NCI-H1092 treated with DMSO at 0.1 percent for 48 hours (cell line): ENCODE data around the gene CYFIP2.

Source experiments
- DNase-seq: peaks from one replicate; lab custom pipeline; 2025; lab: John Stamatoyannopoulos, UW

The CYFIP2 gene

DNA sequence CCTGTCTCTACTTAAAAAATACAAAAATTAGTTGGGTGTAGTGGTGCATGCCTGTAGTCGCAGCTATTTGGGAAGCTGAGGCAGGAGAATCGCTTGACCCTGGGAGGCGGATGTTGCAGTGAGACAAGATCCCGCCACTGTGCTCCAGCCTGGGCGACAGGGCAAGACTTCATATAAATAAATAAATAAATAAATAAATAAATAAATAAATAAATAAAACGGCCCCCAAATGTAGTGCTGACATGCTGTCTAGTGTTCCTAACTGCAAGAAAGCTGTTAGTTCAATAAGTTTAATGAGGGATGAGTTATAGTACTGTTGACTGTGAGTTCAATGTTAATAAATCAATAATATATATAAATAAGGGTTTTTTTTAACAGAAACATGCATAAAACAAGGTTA is 7.5 kb upstream of the CYFIP2 start:
- DNase-seq, result no peak

- DNase-seq, result no peak
These were observed 6.2 kb upstream of the CYFIP2 start for GRCh38 chr5:157259699-157260098.

DNA sequence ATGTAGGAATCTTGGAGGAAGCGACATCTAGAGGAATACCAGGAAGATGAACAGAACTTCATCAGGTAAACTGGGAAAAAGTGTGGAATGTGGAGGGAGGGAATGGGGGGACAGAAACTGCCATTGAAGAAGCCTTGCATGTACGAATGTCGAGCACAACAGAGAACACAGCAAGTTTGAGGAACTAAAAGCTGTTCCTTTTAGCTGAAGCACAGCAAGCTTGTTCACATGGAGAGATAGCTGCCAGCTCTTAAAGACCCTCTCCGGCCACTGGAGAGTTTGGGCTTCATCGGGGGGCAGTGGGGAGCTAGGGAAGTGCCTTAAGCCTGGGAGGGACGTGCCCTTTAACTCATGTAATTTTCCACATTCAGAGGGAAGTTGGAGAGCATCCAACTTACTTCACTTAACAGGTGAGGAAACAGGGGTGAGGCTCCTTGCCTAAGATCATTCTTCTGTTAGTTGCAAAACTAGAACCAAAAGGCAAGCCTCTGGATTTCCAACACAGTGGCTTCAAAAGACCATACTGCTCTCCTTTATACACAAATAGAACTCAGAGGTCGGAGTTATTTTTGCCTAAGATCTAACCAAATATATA is 2.3 kb upstream of the CYFIP2 start:
- no peak for DNase-seq

DNA sequence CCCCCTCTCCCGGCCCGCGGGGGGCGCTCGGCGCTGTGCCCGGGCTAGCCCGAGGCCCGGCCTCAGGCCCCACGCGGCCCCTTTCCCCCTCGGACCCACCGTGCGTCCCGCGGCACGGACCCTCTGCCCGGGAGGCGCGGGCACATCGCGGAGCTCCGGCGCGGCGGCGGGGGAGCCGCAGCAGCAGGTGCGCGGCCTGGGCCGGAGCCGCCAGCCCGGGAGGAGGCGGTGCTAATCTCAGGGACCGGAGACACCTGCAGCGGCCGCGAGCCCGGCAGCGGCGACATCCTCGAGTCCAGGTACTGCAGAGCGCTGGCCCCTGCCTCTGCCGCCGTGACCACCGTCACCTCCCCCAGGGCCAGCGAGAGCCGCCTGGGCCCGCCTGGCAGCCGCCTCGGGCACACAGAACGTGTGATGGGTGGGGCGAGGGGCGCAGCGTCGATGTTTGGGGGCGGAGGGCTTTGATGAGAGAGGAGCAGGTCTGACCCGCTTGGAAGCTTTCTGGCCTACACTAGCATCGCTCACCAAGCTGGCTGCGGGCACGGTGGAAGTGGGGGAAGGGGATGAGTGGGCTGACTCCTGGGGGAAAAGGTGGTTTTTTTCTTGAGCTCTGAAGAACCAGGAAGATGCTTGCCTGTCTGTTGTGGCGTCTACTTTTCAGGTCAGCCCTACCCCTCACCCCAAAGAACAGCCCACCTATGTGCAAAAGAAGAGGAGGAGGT is 524 bp downstream of the CYFIP2 start:
- peak; percentile 32 for DNase-seq

- DNase-seq, result no peak
These were observed 1.1 kb downstream of the CYFIP2 start for GRCh38 chr5:157267025-157267424.

DNA sequence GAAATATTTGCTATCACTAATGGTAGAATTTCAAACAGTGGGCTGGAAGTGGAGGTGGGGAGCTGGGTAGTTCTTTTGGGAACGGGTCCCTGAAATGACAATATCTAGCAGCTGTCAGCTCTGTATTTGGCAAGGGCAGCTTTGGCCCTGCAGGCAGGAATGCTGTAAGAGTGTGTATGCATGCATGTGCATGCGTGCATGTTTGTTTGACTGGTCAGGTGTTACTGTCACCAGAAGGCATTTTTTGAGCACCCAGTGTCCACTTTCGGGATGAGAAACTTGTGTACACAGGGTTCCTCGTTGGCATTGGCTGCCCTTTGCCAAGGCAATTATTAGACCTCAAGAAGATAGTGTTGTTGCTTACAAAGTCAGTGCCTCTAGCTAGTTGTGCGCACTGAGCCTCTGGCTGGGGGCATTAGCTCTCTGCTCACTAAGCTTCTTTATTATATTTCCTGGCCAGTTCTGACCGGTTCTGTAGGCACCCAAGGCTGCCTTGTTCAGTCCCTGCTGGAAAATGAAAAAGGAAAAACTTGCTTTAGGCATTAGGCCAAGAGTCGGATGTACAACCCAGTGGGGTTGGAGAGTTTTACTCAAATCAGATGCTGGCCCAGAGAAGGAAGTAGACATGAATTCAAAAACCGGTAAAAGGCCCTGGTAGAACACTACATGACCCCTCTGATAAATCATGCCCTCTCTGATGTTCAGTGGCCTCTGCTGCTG is 2.0 kb downstream of the CYFIP2 start:
- no peak for DNase-seq

DNA sequence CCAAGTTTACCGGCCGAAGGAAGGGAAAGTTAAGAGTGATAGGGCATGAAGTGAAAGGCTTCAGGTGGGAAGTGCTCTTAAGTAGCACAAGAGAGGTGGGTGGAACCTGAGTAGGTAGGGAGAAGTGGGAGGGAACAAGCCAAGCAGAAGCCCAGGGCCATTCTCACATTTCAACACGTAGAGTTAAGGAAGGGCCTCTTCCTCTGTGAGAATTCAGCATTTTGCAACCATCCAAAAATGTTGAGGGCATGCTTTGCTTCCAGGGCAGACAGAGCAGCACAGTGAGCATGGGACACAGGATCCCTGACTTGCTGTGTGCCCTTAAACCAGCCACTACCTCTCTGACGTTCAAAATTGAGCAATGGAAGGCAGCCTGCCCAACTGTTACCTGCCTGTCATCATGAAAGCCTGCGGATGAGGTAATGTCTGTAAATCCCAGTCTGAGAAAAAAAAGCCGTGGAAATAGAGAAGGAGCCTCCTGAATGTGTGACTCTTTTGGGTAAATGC is 3.3 kb downstream of the CYFIP2 start:
- DNase-seq, result no peak

DNA sequence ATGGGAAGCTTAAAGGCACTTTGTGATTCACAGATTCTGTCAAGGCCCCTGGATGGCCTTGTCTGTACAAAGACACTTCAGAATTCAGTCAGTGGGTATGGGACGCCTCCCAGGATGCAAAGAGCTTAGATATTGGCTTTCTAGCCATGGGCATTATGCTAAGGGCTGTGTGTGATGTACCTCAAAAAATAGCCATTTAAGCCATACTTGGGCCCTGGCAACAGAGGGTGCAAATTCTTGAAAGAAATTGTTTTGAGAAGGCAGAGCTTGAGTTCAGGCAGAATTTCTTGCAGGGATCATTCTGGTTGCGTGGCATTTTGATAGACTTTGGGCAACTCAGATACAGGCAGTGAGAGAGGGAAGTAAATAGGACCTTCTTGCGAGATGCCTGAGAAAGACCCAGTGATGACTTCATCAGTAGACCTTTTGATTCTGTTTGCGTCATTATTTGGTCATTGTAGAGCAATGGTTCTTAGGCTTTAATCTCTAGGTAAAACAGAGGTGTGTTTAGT is 3.9 kb downstream of the CYFIP2 start:
- DNase-seq, result no peak

DNA sequence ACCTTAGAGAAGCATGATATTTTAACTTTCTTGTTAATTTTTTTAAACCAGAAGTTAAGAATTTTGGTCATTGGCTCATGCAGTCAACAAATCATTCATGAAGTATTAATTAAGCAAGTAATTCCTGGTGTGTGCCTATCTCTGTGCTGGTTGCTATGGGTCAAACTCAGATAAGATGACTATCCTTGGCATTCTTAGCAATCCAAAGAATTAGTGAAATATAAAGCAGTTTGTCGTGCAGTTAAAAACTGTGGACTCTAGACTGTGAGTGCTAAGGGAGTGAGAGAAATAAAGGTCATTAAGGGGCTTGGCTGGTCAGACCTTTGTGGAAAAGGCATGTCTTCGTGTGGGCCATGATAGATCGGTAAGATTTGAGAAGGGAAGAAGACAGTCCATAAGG is 4.8 kb downstream of the CYFIP2 start:
- no peak for DNase-seq

- DNase-seq, result no peak
These were observed 5.9 kb downstream of the CYFIP2 start for GRCh38 chr5:157271740-157272271.

- no peak for DNase-seq
These were observed 7.2 kb downstream of the CYFIP2 start for GRCh38 chr5:157273131-157273556.

DNA sequence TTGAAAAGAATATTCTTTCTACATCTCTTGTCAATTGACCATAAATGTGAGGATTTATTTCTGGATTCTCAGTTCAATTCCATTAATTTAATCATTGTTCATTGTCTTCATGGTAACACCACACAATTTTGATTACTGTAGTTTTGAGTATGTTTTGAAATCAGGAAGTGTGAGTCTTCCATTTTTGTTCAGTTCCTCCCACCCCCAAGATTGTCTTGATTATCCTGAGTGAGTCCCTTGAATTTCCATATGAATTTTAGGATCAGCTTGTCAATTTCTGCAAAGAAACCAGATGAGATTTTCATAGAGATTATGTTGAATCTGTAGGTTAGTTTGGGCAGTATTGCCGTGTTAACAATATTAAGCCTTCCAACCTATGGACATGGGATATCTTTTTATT is 9.5 kb downstream of the CYFIP2 start:
- no peak for DNase-seq

- DNase-seq, result no peak
These were observed 12.6 kb downstream of the CYFIP2 start for GRCh38 chr5:157278319-157279037.

DNA sequence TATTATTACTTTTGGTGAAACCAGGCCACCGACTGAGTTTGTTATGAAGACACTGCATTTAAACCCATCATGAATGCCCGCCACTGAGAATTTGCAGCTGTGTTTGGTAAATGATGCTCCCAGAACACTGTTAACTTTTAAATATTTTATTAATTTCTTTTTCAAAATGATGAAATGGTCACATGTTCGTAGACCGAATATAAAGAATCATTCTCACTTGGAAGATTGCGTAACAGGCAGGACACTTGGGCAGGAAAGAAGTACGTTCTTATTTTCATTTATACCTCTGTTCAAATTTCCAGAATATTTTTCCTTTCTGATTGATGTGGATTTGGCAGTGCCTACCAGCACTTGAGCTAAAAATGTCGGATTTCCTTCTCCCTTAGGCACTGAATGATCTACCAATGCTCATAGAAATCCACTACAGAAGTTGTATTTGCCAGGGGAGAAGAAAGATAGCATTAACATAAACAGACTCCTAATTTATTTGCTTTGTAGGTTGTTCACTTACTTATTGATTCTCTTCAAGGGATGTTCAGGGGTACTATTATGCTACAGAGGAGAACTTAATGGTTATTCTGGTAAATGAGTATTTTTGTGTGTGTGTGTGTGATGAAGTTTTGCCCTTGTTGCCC is 13.8 kb downstream of the CYFIP2 start:
- DNase-seq, result no peak

- no peak for DNase-seq
These were observed 15.0 kb downstream of the CYFIP2 start for GRCh38 chr5:157280927-157281326.

DNA sequence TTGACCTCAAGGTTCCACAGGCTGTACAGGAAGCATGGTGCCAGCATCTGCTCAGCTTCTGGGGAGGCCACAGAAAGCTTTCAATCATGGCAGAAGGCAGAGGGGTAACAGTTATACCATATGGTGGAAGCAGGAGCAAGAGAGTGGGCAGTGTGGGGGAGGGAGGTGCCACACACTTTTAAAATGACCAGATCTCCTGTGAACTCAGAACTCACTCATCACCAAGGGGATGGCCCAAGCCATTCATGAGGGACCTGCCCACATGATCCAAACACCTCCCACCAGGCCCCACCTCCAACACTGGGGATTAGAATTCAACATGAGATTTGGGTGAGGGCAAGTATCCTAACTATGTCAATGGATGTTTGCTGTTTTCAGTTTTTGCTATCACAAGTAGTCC is 16.2 kb downstream of the CYFIP2 start:
- DNase-seq, result no peak

DNA sequence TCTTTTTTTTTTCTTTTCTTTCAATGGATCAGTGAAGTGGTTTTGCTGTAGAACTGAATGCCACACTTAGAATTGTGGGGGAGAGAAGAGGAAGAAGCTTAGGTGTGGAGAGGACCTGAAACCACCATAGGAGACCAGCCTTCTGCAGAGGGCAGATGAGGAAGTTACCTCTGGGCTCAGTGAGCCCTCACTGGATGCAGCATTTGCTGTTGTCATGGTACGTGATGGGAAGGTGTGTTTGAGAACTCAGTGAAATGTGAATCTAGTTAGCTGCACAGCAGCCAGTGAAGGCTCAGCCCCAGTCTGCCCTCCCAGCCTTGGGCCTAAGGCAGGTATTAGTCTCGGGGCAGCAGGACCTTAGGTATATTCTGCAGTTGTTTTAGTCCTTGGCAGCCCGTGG is 17.5 kb downstream of the CYFIP2 start:
- DNase-seq, result no peak

DNA sequence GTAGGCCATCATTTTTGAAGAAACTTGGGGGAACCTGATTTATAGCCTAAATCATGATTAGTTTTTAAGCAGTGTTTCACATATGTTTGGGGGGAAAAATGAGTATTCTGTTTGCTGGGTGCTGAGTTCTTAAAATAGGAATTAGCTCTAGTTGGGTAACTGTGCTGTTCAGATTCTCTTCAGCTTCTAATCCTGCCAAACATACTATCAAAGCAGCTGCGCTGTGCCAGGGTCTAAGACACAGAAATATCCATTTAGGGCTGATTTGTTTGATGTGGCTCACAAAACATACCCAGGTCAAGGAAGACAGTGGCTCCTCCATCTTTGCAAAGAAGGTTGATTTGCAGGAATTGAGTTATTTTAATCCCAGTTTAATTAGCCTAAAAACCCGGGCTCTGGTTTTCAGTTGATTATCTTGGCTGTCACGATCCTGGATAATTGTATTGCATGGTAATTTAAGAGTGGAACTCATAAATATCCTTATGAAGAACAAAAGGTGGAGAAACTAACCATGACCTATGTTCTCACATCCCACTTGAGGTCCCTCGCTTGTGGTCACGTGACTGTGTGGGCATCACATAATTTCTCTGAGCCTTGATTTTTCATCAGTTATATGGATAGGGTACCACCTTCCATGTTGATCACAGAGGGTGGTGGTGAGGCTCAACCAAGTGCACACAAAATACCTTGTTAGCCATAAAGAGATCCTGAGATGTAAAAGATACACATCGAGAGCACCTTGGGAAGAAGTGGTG is 18.7 kb downstream of the CYFIP2 start:
- no peak for DNase-seq

DNA sequence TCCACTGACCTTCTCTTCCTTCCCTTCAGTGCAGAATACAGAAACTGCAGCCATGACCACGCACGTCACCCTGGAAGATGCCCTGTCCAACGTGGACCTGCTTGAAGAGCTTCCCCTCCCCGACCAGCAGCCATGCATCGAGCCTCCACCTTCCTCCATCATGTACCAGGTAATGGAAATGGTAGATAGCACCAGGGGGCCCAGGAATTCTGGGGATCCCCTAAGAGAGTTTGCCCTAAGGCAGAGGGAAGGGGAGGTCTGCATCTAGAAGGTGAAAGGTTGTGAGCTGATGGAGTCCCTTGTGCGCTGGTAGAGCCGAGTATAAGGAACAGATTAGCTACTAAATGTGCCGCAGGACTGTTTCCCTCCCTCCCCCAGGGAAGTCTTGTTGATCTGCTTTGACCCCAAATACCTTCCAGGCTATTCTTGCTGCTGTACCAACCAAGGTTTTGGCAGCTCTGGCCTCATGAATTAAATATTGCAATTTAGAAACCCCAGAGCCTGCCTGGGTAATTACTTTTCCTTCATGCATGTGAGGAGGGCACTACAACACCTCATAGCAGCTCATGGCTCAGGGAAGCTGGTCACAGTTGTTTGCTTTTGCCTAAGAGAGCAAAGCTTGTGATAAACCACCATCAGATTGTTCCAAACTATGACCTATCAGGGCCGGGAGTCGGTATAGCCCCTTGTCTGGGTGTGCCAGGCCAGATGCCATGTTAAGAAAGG is 19.6 kb downstream of the CYFIP2 start:
- DNase-seq, result no peak

DNA sequence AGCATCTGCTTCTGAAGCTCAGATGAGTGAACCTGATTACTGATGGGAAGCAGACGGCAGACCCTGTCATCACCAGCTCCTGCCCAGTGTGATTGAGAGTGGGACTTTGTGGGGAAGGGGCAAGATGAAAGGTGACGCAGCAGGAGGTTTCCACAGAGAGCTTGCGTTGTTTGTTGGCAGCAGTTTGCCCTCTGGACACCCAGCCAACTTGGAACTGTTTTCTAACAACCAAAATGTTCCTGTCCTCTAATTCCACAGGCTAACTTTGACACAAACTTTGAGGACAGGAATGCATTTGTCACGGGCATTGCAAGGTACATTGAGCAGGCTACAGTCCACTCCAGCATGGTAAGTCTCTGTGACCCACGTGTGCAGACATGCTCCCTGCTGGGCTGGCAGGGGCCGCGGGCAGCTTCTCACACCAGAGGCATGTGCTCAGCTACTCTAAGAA is 20.9 kb downstream of the CYFIP2 start:
- no peak for DNase-seq
